Inflammatory macrophage treated with lipopolysaccharide for 1 hour (primary cell): ENCODE measurements around the gene SUPT4H1.
A peak's percentile ranks its signal among the peaks of the same experiment; 100 is the strongest.

Experiments
- DNase-seq, 2 donors: peaks; one replicate each; pipeline ENCODE4 v3.0.0-alpha.2; 2020 to 2022

The SUPT4H1 gene

DNA sequence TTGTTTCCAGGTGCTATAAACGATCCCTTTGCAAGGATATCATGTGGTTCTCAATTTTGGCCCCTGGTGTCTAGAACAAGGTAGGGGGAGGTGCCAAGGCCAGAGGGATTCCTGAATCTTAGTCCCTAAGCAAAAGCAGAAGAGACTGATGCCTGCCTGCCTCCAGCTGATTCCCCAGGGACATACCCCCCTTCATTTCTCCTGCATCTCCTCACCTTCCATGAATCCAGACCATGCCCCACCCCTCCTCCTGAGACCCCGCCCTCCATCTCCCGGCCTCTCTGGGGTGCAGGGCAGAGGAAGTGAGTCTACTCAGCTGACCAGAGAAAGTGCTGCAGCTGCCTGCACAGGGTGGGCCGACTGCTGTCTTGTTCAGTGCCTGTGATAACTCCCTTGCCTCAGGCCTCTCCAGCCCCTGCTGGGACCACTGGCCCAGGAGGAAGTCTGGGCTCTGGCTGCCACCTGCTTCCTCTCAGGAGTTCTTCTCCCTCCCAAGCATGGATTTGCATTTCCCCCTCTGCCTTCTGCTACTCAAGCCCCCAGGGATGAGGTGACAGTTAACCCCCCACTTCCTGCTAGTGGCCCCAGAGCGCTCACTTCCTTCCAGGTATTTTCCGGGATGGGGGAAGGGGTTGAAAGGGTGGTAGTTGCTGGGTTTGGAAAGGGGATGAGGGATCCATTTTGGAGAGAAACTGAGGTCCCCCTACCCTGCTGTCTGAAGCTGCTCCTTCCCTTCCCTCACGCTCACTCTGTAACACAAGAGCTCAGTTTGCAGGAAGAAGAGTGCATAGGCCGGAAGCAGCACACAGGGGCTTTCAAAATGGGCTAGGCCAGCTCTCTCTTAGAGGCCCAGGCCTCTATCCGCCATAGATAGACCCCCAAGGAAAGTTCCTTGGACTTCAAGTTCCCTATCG is 12.9 kb downstream of the SUPT4H1 start:
- DNase-seq: peak; percentile 61 to 73

DNA sequence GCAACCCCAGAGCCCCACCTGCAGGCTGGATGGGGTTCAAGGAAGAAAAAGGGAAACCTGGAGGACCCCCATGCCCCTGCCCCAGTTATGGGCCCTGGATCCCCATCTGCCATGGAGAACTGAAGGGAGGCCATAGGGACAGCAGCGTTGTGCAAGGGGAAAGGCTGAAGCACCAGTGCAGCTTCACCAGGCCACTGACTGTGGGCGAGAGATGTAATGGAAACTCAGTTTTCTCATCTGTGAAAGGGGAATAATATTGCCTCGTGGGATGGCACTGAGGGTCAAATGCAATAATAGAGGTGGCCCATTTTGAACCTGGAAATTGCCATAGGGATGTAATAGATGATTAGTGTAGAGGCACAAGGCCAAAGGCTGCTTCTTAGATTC is 13.6 kb downstream of the SUPT4H1 start:
- peak; percentile 41 to 58 for DNase-seq

DNA sequence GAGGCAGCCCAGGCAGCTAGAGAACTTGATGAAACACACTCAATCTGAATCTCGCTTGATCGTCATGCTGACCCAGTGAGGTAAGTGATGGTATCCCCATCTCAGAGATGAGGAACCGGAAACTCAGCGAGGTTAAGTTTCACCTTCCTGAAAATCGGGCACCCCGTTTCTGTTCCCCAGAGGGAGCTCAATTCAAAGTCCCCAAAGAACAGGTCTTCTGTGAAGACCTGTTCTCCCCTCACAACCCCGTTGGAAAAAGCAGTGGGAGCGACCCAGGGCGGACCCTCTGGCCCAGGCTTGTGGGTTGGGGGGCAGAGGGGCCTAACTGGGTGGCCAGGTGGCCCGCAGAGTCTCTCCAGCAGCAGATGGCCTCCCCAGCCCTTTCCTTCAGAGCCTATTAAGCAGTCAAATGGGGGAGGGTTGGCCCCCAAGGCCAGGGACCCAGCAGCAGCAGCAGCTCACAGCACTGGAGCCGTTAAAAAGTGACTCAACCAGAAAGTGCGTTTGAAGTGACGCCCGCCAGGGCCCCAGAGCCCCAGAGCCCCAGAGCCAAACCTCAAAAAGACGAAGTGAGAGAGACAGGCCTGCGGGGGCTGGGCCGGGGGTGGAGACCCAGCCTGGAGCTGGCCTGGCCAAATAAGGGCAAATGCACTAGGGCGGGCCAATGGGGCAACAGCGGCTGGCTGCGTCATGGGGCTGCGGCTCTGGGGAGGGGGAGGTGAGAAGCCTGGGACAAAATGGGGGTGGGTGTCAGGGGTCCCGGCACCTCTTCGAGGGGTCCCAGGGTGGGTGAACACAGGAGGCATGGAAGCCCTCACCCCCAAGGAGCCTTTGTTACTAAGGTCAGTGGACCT is 14.2 kb downstream of the SUPT4H1 start:
- peak; percentile 95 for DNase-seq

DNA sequence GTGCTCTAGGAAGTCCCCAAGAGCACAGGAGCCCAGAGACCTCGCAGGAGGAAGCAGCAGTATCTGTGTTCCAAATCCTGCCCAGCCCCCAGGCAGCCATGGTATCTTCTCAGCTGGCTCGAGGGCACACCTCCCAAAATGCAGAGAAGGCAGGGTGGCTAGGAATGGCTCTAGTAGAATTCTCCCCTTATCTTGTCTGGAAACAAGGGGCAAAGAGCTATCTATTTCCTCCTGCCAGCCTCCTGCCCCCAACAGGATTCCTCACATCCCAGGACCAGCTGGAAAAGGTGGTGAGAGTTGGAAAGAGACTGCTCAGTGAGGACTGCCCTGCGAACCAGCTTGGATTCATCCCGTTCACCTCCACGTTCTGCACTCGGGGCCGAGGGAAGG is 14.8 kb downstream of the SUPT4H1 start:
- DNase-seq: peak; percentile 7 to 29

DNA sequence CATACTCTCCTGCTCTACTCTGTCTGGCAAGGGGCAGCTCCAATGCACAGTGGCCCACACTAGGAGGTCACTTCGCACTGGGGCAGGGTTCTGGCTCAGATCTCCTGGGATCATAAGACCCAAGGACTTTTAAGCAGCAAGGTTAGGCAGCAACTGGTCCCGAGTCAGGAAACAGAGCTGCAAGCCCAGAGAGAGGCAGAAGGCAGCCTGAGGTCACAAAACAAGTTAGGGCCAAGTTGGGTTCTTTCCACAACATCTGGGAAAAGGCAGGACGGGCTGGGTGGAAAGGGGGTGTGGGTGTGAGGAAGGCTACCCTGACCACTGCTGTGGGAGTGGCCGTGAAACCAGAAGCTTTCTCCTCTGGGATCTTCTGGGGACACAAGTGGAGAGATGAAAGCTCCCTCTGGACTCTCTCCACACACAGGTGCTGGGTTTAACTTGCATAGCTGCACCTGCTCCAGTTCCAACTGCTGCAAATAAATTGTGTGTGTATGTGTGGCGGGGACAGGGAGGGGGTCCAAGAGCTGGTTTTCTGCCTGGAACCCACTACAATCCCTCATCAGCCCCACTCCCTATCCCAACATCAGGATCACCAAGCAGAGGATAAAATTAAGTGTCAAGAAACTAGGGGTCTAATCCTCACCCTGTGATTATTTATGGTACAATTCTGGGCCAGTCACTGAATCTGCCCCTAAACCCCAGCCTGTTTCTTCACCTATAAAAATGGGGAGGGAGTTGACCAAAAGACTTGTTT is 15.4 kb downstream of the SUPT4H1 start:
- DNase-seq: peak; percentile 26 to 78

DNA sequence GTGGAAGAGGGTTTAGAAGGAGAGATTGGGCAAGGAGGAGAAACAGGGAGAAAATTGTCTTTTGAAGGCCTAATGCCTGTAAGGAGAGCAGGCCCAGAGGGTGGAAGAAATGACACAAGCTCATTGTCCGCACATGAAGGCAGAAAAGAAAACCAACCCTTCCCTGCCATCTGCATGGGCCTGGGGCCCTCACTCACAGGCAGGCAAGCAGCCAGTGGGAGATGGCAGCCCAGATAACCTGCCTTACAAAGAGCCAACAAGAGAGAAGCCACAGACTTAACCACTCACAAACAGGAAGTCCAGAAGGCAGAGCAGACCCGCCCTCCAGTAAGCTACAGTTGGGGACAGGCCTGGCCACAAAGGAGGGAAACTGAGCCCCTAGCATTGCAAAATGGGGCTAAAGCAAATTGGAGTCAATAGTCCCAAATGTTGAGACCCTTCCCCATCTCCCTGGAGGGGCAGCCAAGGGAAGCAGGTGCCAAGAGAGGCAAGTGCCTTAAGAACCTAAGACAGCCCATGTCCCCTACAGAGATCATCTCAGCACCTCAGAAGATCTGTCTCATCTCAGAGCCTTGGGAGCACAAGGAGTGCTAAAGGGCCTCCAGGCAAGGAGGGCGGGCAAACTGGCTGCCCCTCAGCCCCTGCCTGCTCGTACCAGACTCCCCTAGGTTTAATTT is 16.1 kb downstream of the SUPT4H1 start:
- peak; percentile 26 to 27 for DNase-seq

DNA sequence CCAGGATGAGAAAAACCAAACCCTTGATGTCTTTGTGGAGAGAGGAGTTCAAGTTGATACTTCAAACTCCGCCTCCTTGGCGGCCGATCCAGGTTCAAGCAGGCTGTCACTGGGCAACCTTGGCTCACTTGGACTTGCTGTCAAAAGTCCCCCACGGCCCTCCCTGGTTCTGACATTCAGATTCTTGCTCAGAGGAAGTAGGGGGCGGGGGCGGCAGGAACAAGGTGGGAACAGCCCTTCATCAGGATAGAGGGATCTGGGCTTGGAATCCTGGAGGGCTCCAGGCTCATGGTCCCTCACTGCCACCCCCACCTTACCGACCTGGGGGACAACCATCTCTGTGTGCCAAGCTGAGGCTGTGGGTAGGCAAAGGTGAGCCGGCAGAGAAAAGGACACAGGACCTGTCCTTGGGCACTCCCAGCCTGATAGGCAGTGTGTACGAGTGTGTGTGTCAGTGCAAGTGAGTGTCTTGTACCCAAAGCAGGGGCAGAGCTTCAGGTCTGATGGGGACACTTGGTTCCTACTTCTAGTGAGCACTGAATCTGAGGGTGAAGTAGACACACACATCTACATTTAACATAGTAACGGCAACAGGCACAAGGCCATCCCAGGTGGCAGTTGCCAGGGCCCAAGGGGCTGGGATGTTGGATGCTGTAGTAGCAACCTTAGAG is 16.8 kb downstream of the SUPT4H1 start:
- DNase-seq: peak in 1 of 2 donors; percentile 26

DNA sequence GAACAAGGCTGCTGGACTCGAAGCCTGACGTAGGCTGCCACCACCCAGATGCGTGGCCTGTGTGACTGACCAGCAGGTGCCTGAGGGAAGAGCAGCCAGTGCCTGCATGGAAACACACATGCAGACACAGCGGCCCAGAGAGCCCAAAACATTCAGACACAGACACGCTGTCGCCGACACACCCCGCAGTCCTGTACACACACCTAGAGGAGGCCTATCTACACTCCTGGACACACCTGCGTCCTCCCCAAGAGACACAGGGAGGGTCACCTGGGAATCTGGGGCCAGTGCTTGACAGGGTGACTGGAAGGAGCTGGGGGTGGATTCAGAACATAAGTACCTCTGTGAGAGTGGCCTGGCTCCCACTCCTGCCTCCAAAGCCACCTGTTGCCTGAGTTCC is 17.3 kb downstream of the SUPT4H1 start:
- DNase-seq: no peak

DNA sequence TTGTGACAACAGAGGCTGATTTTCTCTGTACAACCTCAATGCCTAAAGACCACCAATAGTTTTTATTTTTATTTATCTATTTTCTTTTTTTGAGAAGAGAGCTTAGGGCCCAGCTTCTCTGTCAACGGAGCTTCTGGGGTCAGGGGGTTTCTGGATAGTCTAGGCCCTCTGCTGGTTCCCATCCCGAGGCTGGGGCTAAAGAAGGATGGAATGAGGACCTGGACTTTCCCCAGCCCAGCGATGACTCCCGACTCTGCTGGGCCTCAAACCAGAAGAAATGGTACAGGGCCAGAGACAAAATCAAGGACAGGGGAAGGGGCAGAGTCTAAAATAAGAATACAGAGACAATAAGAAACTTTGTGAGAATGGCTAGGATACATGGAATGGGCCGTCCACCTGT is 17.7 kb downstream of the SUPT4H1 start:
- peak in 1 of 2 donors; percentile 13 for DNase-seq

DNA sequence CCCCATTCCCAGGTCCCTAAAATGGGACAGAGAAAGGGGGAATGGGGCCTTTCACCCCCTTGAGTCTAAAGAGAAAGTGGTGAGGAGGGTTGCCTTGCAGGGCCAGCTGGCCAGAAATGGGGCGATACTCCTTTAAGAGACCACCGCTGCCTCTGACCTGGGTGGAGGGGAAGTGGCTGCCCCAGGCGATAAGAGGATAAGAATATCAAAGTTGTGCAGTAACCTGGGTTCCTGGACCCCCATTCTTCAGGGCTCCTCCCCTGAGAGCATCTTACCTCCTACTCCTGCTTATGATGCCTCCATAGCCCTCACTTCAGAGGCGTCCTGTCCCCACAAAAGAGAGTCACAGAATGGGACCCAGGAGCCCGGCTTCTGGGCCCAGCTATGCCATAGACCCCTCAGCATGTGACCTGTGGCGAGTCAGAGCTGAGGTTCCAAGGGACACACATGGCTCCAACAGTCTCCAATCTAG is 18.2 kb downstream of the SUPT4H1 start:
- DNase-seq: no peak

DNA sequence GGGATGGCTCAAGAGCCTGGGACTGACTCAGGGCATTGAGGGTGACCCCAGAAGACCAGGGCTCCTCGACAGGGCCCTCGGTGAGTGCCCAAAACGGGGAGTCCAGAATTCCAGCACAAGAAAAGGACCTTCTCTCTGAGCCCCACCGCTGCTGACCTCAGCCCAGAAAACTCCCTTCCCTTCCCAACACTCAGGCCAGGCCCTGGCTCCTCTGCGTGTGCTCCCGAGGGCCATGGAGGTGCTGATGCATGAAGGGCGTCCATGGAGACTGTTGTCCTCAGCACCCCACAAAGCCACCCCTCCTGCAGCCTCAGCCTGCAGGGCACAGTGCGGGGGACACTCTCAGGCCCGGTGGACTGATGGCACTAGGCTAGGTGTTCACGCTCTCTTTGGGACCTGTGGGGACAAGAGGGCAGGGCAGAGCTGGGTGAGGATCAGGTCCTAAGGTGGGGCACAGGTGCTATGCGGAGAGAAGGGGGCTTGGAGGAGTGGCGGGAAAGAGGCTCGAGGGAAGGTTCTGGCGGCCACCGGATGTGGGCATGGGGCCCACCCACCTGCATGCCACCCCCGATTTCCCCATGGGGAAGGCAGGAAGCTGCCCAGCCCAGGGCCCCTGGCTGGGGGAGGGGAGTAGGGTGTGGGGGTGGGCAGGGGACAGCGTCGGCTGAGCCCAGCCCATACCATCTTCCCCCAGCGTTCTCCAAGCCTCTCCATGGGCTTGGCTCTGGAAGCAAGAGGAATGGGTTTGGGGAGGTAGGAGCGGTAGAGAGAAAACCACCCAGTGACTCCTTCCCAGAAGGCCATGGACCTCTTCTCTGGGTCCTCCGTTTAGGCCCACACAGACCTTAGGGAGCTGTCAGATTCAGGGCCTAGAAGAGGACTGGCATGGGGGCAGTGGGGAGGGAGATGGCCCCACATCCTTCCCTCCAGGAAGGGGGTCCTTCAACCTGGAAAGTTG is 18.9 kb downstream of the SUPT4H1 start:
- DNase-seq: peak; percentile 26 to 35

DNA sequence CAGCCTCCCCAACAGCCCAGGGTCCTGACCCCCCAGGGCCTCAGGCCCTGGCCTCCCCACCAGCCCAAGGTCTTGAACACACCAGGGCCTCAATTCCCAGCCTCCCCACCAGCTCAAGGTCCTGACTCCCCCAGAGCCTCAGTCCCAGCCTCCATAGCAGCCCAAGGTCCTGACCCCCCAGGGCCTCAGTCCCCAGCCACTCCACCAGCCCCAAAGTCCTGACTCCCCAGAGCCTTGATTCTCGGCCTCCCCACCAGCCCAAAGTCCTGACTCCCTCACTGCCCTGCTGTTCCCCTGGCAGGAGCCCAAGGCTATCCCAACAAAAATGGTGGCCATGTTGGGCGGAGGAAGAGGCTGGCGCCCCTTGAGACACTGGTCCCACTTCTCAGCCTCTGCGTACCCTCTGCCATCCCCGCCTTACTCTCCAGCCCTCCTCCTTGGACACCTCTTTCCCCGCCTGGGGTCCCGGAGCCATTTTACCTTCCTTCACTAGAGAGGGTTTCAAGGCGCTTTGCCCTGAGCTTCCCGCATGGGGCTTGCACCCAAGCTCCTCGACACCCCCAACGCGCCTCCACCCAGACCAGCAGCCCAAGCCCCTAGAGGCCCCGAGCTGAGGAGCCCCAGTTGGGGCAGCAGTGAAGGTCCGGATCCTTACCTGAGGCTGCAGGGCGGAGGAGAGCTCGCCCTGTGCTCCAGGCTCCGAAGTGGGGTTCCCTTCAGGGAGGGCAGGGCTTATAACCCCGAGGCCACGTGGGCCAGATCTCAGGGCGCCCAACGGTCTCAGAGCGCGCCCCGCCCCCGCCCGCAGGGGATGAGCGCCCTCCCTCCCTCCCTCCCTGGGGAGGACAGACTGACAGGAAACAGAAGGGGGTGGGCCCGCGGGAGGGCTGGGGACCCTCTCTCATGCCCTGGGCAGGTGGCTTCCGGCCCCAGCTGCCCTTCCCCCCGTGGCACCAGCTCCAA is 19.9 kb downstream of the SUPT4H1 start:
- peak; percentile 82 to 92 for DNase-seq

DNA sequence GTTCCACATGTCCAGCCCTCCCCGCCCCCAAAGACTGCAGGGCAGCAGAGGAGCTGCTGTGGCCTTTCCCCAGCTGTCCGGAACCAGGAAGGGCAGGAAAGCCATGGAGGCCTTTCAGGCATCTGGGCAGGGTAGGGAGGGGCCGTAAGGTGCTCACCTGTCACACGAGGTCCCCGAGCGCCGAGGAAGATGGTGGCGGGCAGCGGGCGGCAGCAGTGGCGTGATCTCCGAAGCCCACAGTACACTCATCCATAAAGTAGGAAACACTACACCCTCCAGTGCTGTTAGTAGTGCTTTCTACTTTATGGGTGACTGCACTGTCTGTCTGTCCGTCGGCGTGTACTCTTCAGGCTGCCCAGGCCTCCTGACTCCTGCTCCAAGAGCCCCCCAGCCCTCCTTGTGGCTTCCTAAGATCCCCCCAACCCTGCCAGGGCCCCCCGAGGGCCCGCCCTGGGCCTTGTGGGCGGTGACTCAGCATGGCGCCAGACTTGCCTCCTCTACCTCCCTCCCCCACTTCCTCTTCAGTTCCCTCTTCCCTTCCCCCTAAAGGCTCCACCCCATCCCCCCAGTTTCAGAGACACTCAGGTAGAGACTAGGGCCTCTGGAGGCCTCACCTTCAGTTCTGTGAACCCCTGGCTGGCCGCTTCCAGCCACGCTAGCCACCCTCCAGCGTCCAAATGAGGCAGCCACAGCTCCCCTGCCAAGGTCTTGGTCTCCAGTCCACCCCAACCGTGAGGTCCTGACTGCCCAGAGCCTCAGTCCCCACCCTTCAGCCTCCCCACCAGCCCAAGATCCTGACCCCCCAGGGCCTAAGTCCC is 20.8 kb downstream of the SUPT4H1 start:
- DNase-seq: peak; percentile 70 to 71

DNA sequence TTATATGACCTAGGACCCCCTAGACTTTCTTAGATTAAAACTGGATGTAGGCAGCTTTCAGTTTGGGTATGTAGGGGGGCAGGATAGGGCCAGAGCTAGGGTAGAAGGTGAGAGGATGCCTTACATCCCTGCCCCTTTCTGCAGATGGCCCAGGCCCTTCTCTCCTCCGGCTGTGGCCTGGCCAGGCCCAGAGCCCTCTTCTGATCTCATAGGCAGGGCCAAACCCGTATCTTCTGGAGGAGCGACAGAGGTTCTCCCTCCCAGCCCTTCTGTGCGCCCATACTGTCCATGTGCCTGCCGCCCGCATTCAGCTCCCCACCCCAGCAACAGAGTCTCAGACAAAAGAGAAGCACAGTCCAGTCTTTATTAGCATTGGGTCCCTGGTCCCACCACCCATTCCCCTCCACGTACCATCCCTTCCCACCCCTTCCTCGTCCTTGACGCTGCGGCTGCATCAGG is 21.4 kb downstream of the SUPT4H1 start:
- DNase-seq: peak in 1 of 2 donors; percentile 5

DNA sequence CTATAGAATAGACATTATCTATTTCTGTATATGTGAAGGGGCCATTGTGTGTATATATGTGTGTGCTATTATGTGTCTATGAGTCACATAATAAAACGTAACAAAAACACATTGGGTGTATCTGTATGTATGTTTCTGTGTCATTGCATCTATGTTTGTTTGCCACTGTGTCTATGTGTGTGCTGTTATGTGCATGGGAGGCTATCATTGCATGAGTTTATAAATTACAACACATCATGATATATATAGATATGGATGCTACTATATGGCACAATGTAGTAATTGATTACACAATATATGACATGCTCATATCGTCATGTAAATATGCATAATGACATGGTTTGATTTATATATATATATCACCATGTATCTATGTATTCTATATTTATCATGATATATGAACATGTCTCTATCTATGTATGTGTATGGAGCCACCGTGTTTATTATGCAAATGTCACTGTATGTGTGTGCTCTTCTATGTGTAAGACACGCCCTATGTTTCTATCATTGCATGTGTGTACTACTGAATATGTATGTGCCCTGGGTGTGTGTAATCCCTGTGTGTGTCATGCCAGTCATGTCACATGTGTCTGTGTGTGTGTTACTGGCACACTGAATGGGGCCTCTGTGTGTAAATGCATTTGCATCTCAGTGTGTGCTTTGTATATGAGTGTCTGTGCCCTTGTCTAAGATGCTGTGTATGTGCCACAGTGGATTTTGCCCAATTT is 22.0 kb downstream of the SUPT4H1 start:
- peak; percentile 41 to 46 for DNase-seq

DNA sequence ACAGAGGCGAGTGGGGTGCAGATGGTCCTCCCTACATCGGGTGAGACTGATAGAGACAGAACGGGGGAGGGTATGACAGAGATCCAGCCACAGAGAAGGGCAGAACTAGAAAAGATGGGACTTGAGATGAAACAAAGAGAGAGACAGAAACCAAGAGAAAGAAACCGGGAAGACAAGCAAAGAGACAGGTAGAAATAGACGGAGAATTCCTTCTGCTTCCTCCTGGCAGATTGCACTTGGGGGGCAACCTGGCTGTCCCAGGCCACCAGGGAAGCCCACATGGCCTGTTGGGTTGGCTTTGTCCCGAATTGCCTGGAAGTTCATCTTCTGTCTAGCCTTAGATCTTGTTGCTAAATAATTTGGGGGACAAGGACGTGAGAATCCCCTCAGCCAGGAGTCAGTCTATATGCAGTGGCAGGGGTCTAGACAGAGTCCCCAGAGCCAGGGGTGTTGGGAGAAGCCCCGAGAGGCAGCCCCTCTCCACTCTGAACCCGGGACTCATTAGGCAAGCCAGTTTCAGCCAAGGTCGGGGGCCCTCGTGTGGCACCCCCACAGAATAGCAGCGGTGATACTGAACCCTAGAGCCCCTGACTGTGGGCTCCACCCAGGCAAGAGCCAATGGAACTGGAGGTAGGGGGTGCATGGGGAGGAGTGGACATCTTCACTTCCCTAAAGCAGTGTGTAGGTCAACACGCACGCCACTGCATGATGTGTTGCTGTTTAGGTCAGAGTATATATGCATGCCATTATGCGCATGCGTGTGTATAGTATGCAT is 22.8 kb downstream of the SUPT4H1 start:
- peak; percentile 80 to 87 for DNase-seq
